Natural killer cell (primary cell): ENCODE results near the gene PODXL. TPM values are rescaled to one million over a fixed set of nuclear protein-coding genes. Genes with fewer than 3 reads are reported as not detected.

ENCODE experiments used
- ATAC-seq, 3 donors: fragments of 150-1000 bp in 2 of 3; fragments of 200-7000 bp in 1 of 3; cut with Tn5 transposase; 1 replicate in 1 of 3; 2 replicates in 2 of 3; pipeline ENCODE4 v1.10.0; 2021; ENCODE audit warnings: mild to moderate bottlenecking in 2 of 3, moderate library complexity in 2 of 3
- DNase-seq, 2 donors: peaks; one replicate each; pipeline versions ENCODE4 v3.0.0 to v3.0.0-alpha.2; 2013 to 2021; ENCODE audit warnings: mixed read lengths in 1 of 2
- H3K27ac ChIP-seq: one replicate; pipeline ENCODE4 v1.5.1; 2013; ENCODE audit warnings: mild to moderate bottlenecking, low read length
- H3K27me3 ChIP-seq: one replicate; pipeline ENCODE4 v1.6.1; 2013; ENCODE audit warnings: low read length; ENCODE audit not compliant: control insufficient read depth, insufficient read depth
- H3K36me3 ChIP-seq: one replicate; pipeline ENCODE4 v1.6.1; 2013; ENCODE audit warnings: low read length; ENCODE audit not compliant: control insufficient read depth, insufficient read depth
- H3K4me1 ChIP-seq: one replicate; pipeline ENCODE4 v1.6.1; 2013; ENCODE audit warnings: low read length; ENCODE audit not compliant: control insufficient read depth, insufficient read depth
- H3K4me3 ChIP-seq: one replicate; pipeline ENCODE4 v1.5.1; 2013; ENCODE audit warnings: low read length
- H3K9me3 ChIP-seq: one replicate; pipeline ENCODE4 v1.6.1; 2013; ENCODE audit warnings: low read length; ENCODE audit not compliant: control insufficient read depth, insufficient read depth
- H3K27ac Mint-ChIP-seq, 2 donors: one replicate each; pipeline ENCODE4 v1.8.0; 2022; ENCODE audit warnings: mild to moderate bottlenecking in 2 of 2, mixed read lengths in 2 of 2, moderate library complexity in 1 of 2
- H3K27me3 Mint-ChIP-seq, 2 donors: one replicate each; pipeline ENCODE4 v1.8.0; 2022; ENCODE audit warnings: low read depth in 2 of 2, mixed read lengths in 2 of 2
- H3K36me3 Mint-ChIP-seq: one replicate; pipeline ENCODE4 v1.8.0; 2022; ENCODE audit warnings: mixed read lengths
- H3K4me1 Mint-ChIP-seq, 2 donors: one replicate each; pipeline ENCODE4 v1.8.0; 2022; ENCODE audit warnings: mixed read lengths in 2 of 2
- H3K4me3 Mint-ChIP-seq: one replicate; pipeline ENCODE4 v1.8.0; 2022; ENCODE audit warnings: mild to moderate bottlenecking, moderate library complexity, mixed read lengths
- H3K9me3 Mint-ChIP-seq, 2 donors: one replicate each; pipeline ENCODE4 v1.8.0; 2022; ENCODE audit warnings: mixed read lengths in 2 of 2
- CTCF ChIP-seq: fragments of 200-600 bp; IDR thresholded peaks from one replicate; pipeline ENCODE4 v1.8.0; 2022; ENCODE audit warnings: antibody characterized with exemption
- WGBS: methylation state at CpG from one replicate; pipeline ENCODE4 v1.1.7; 2013; ENCODE audit warnings: missing lambda C conversion rate; ENCODE audit not compliant: insufficient coverage; 5-methylcytosine and 5-hydroxymethylcytosine counted together
- intact Hi-C: fragments of 100-400 bp; cut with micrococcal nuclease; formaldehyde crosslinking; loops from one replicate; pipeline ENCODE4 v1.14.2; 2022
- total RNA-seq, 4 donors: library from RNA; stranded (reverse); fragments of 120-200 nt in 1 of 4; gene quantifications; one replicate each; pipeline versions ENCODE4 v1.2.3 to v1.2.4, GENCODE V29; 2013 to 2022

The PODXL gene
- total RNA-seq, 3 donors from 2014 or later (not counting 1 experiment from before 2014, with no cell fraction given) = 0.35 to 1.4 (median 0.88) TPM

GRCh38 chr7:131495669-131496498, 60.5 kb downstream of the PODXL start:
- no peaks in the 10 kb centered on the region for H3K36me3 Mint-ChIP-seq
- H3K27me3 ChIP-seq = no peaks in the 10 kb centered on the region
- TF ChIP-seq CTCF = no peak
- no peaks in the 10 kb centered on the region for H3K9me3 ChIP-seq
- no peaks in the 10 kb centered on the region for H3K4me1 Mint-ChIP-seq
- no peaks in the 10 kb centered on the region for H3K4me1 ChIP-seq
- no peak overlapping the region for H3K4me3 Mint-ChIP-seq
- no peaks in the 10 kb centered on the region for H3K9me3 Mint-ChIP-seq
- intact Hi-C loops = no loop called here
- WGBS = 90% methylated on average over 6 of the region's 7 CpGs
- no peak overlapping the region for H3K27ac Mint-ChIP-seq
- ATAC-seq (no peak), DNase-seq (no peak)
- no peaks in the 10 kb centered on the region for H3K27me3 Mint-ChIP-seq
- no peak overlapping the region for H3K27ac ChIP-seq
- H3K36me3 ChIP-seq = peaks cover 10% of the 10 kb centered on the region
- H3K4me3 ChIP-seq = no peak overlapping the region

- WGBS = no CpG with 5 or more reads among the region's 2 CpGs
- no peaks in the 10 kb centered on the region for H3K27me3 Mint-ChIP-seq
- no peak for ATAC-seq
Measured at GRCh38 chr7:131494182-131494581, 62.2 kb downstream of the PODXL start.

GRCh38 chr7:131493581-131493980, 62.8 kb downstream of the PODXL start:
- ATAC-seq (no peak), DNase-seq (no peak)
- TF ChIP-seq CTCF = no peak
- no peaks in the 10 kb centered on the region for H3K9me3 Mint-ChIP-seq
- Histone ChIP-seq H3K9me3 (no peaks in the 10 kb centered on the region), H3K4me1 (no peaks in the 10 kb centered on the region), H3K4me3 (no peak overlapping the region), H3K27me3 (no peaks in the 10 kb centered on the region), H3K27ac (no peak overlapping the region), H3K36me3 (peaks cover 15% of the 10 kb centered on the region)
- H3K36me3 Mint-ChIP-seq = no peaks in the 10 kb centered on the region
- H3K4me1 Mint-ChIP-seq = no peaks in the 10 kb centered on the region
- H3K27me3 Mint-ChIP-seq = no peaks in the 10 kb centered on the region
- H3K27ac Mint-ChIP-seq = no peak overlapping the region
- no peak overlapping the region for H3K4me3 Mint-ChIP-seq
- intact Hi-C loops = no loop called here

More at GRCh38 chr7:131494182-131494581, 62.2 kb downstream of the PODXL start:
- Histone ChIP-seq H3K4me1 (no peaks in the 10 kb centered on the region), H3K27ac (no peak overlapping the region), H3K4me3 (no peak overlapping the region), H3K36me3 (peaks cover 10% of the 10 kb centered on the region), H3K27me3 (no peaks in the 10 kb centered on the region), H3K9me3 (no peaks in the 10 kb centered on the region)
- no peaks in the 10 kb centered on the region for H3K4me1 Mint-ChIP-seq
- H3K9me3 Mint-ChIP-seq = no peaks in the 10 kb centered on the region
- H3K27ac Mint-ChIP-seq = no peak overlapping the region
- intact Hi-C loops = no loop called here
- no peaks in the 10 kb centered on the region for H3K36me3 Mint-ChIP-seq
- no peak for TF ChIP-seq CTCF
- no peak for DNase-seq
- no peak overlapping the region for H3K4me3 Mint-ChIP-seq

- no peak for TF ChIP-seq CTCF
- Histone ChIP-seq H3K4me3 (no peak overlapping the region), H3K9me3 (no peaks in the 10 kb centered on the region), H3K27me3 (no peaks in the 10 kb centered on the region), H3K27ac (no peak overlapping the region), H3K4me1 (no peaks in the 10 kb centered on the region), H3K36me3 (peaks cover 17% of the 10 kb centered on the region)
- no peak for ATAC-seq
- H3K27ac Mint-ChIP-seq = no peak overlapping the region
- intact Hi-C loops = no loop called here
- no peak for DNase-seq
- no peaks in the 10 kb centered on the region for H3K9me3 Mint-ChIP-seq
- no peaks in the 10 kb centered on the region for H3K27me3 Mint-ChIP-seq
- WGBS = 100% methylated on average over 1 of the region's 2 CpGs
- H3K4me1 Mint-ChIP-seq = no peaks in the 10 kb centered on the region
- no peak overlapping the region for H3K4me3 Mint-ChIP-seq
- no peaks in the 10 kb centered on the region for H3K36me3 Mint-ChIP-seq
Measured at GRCh38 chr7:131493081-131493480, 63.3 kb downstream of the PODXL start.
